ENCODE measurements around the gene GCH1. TPM values are rescaled to one million over a fixed set of nuclear protein-coding genes. Genes with fewer than 3 reads are reported as not detected.

GCH1 gene
- total RNA-seq, 1 experiment from 2014 or later = 16.7 TPM

DNA sequence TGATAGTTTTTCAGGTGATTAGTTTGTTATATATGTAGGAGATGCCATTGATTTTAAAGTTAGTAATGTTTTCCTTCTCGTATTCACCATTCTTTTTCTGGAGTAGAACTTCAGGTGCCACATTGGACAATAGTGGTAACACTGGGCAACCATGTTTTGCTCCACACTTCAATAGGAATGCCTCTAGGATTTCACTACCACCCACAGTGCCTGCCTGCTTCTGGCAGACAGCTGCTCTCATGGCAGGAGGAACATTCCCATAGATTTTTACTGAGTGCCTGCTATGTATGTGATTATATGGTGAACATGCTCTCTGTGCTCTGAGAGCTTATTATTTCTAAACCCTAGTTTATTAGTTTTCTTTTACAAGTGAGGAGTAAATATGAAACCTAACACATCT, 53.7 kb downstream of the GCH1 start:
- Histone ChIP-seq H3K4me2 (ENCODE audit: low read length) (no peak overlapping the region), H2AFZ (ENCODE audit: low read depth, low read length, poor library complexity, severe bottlenecking) (no peak overlapping the region), H4K20me1 (ENCODE audit: insufficient read depth) (no peaks in the 10 kb centered on the region), H3K9me3 (ENCODE audit: control insufficient read depth in 1 of 2, insufficient read depth in 1 of 2, low read depth in 1 of 2, low read length in 2 of 2) (no peaks in the 10 kb centered on the region), H3K9ac (ENCODE audit: low read length) (no peak overlapping the region), H3K27me3 (ENCODE audit: insufficient read depth, low read length) (no peaks in the 10 kb centered on the region), H3K36me3 (ENCODE audit: control insufficient read depth in 1 of 2, insufficient read depth in 2 of 2, low read length in 2 of 2) (no peaks in the 10 kb centered on the region; a peak in 1 of 4 replicates), H3K79me2 (ENCODE audit: insufficient read depth, low read length) (no peaks in the 10 kb centered on the region), H3K9me2 (ENCODE audit: insufficient read depth) (no peaks in the 10 kb centered on the region), H3K27ac (ENCODE audit: low read depth, low read length) (no peak overlapping the region), H3K4me1 (ENCODE audit: control insufficient read depth in 1 of 2, insufficient read depth in 2 of 2, low read length in 2 of 2) (no peaks in the 10 kb centered on the region), H3K4me3 (replicated peaks in 1 of 2; ENCODE audit: low read depth in 1 of 2, low read length in 2 of 2) (no peak overlapping the region)
- ChIA-PET POLR2A (no interaction called here), CTCF (no interaction called here), RAD21 (ENCODE audit: low non-redundant PET in 1 of 2, low total read pairs in 2 of 2, uncharacterized antibody in 2 of 2, unreplicated experiment in 2 of 2) (no interaction called here)
- intact Hi-C loops (cut with micrococcal nuclease) = no loop called here
- BruUV-seq (replicated peaks) = no TSS peak
- DNase-seq (ENCODE audit: low read depth, low spot score) = no peak
- TF ChIP-seq, protein P1, sequence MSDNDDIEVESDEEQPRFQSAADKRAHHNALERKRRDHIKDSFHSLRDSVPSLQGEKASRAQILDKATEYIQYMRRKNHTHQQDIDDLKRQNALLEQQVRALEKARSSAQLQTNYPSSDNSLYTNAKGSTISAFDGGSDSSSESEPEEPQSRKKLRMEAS (IDR thresholded peaks at IDR 0.05) = no peak
- TF ChIP-seq ZNF274 (IDR thresholded peaks at IDR 0.05; ENCODE audit: low read depth, low read length) = no peak
- TF ChIP-seq CBX3 (IDR thresholded peaks at IDR 0.05; ENCODE audit: low read depth) = no peak
- TF ChIP-seq ELF1 (IDR thresholded peaks at IDR 0.05; ENCODE audit: borderline replicate concordance, low read depth) = no peak
- TF ChIP-seq, protein P2, sequence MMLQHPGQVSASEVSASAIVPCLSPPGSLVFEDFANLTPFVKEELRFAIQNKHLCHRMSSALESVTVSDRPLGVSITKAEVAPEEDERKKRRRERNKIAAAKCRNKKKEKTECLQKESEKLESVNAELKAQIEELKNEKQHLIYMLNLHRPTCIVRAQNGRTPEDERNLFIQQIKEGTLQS (IDR thresholded peaks at IDR 0.05) = no peak
- TF ChIP-seq, protein P3, sequence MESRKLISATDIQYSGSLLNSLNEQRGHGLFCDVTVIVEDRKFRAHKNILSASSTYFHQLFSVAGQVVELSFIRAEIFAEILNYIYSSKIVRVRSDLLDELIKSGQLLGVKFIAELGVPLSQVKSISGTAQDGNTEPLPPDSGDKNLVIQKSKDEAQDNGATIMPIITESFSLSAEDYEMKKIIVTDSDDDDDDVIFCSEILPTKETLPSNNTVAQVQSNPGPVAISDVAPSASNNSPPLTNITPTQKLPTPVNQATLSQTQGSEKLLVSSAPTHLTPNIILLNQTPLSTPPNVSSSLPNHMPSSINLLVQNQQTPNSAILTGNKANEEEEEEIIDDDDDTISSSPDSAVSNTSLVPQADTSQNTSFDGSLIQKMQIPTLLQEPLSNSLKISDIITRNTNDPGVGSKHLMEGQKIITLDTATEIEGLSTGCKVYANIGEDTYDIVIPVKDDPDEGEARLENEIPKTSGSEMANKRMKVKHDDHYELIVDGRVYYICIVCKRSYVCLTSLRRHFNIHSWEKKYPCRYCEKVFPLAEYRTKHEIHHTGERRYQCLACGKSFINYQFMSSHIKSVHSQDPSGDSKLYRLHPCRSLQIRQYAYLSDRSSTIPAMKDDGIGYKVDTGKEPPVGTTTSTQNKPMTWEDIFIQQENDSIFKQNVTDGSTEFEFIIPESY (IDR thresholded peaks at IDR 0.05; ENCODE audit: extremely low read depth, insufficient replicate concordance, low read length) = no peak
- no peak for TF ChIP-seq TCF7L2 (IDR thresholded peaks at IDR 0.05; ENCODE audit: borderline replicate concordance, extremely low read depth, insufficient read depth, insufficient read length)
- no peak for TF ChIP-seq RAD21 (IDR thresholded peaks at IDR 0.05; ENCODE audit: low read depth)
- TF ChIP-seq EZH2 (IDR thresholded peaks at IDR 0.05) = no peak
- TF ChIP-seq SIN3A (IDR thresholded peaks at IDR 0.05; ENCODE audit: low read depth) = no peak
- no peak for TF ChIP-seq ZFX (IDR thresholded peaks at IDR 0.05)
- TF ChIP-seq YY1 (IDR thresholded peaks at IDR 0.05; ENCODE audit: extremely low read depth, insufficient replicate concordance, low read depth, low read length) = no peak
- TF ChIP-seq, protein P4, sequence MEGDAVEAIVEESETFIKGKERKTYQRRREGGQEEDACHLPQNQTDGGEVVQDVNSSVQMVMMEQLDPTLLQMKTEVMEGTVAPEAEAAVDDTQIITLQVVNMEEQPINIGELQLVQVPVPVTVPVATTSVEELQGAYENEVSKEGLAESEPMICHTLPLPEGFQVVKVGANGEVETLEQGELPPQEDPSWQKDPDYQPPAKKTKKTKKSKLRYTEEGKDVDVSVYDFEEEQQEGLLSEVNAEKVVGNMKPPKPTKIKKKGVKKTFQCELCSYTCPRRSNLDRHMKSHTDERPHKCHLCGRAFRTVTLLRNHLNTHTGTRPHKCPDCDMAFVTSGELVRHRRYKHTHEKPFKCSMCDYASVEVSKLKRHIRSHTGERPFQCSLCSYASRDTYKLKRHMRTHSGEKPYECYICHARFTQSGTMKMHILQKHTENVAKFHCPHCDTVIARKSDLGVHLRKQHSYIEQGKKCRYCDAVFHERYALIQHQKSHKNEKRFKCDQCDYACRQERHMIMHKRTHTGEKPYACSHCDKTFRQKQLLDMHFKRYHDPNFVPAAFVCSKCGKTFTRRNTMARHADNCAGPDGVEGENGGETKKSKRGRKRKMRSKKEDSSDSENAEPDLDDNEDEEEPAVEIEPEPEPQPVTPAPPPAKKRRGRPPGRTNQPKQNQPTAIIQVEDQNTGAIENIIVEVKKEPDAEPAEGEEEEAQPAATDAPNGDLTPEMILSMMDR (IDR thresholded peaks at IDR 0.05 in 2 of 3, conservative IDR thresholded peaks at IDR 0.05 in 1 of 3; ENCODE audit: borderline replicate concordance in 1 of 3, insufficient read depth in 1 of 3, low read depth in 2 of 3, low read length in 2 of 3) = no peak
- TF ChIP-seq EGR1 (IDR thresholded peaks at IDR 0.05; ENCODE audit: low read depth) = no peak
- no peak for TF ChIP-seq POLR2AphosphoS5 (IDR thresholded peaks at IDR 0.05; ENCODE audit: low read depth, low read length)
- TF ChIP-seq, protein P5, sequence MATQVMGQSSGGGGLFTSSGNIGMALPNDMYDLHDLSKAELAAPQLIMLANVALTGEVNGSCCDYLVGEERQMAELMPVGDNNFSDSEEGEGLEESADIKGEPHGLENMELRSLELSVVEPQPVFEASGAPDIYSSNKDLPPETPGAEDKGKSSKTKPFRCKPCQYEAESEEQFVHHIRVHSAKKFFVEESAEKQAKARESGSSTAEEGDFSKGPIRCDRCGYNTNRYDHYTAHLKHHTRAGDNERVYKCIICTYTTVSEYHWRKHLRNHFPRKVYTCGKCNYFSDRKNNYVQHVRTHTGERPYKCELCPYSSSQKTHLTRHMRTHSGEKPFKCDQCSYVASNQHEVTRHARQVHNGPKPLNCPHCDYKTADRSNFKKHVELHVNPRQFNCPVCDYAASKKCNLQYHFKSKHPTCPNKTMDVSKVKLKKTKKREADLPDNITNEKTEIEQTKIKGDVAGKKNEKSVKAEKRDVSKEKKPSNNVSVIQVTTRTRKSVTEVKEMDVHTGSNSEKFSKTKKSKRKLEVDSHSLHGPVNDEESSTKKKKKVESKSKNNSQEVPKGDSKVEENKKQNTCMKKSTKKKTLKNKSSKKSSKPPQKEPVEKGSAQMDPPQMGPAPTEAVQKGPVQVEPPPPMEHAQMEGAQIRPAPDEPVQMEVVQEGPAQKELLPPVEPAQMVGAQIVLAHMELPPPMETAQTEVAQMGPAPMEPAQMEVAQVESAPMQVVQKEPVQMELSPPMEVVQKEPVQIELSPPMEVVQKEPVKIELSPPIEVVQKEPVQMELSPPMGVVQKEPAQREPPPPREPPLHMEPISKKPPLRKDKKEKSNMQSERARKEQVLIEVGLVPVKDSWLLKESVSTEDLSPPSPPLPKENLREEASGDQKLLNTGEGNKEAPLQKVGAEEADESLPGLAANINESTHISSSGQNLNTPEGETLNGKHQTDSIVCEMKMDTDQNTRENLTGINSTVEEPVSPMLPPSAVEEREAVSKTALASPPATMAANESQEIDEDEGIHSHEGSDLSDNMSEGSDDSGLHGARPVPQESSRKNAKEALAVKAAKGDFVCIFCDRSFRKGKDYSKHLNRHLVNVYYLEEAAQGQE (IDR thresholded peaks at IDR 0.05; ENCODE audit: low read depth) = no peak
- TF ChIP-seq JUND (IDR thresholded peaks at IDR 0.05) = no peak
- TF ChIP-seq POLR2A (IDR thresholded peaks at IDR 0.05; ENCODE audit: borderline replicate concordance, extremely low read depth, insufficient read depth, insufficient read length) = no peak
- no peak for TF ChIP-seq CEBPB (IDR thresholded peaks at IDR 0.05; ENCODE audit: low read depth)
- TF ChIP-seq EZH2phosphoT487 (IDR thresholded peaks at IDR 0.05; ENCODE audit: borderline replicate concordance) = no peak
- ATAC-seq = no peak
